ENCODE results near the gene WDR18.

The WDR18 gene

GRCh38 chr19:984165-984967 lies at the start of gene WDR18:
Gene WDR18, plus strand, starts transcription at chr19:984345. Its CDS starts 9 bp downstream, at chr19:984354.
- peak; percentile 93 for DNase-seq

GRCh38 chr19:934865-935479 lies 49.2 kb upstream of the WDR18 start:
- no peak for DNase-seq

- no peak for DNase-seq
Measured at GRCh38 chr19:936175-936546, 48.0 kb upstream of the WDR18 start.

GRCh38 chr19:937259-937694 lies 46.9 kb upstream of the WDR18 start:
- DNase-seq, result peak; percentile 69

- DNase-seq, result no peak
Measured at GRCh38 chr19:938233-938923, 45.8 kb upstream of the WDR18 start.

- DNase-seq, result no peak
Measured at GRCh38 chr19:939439-939838, 44.7 kb upstream of the WDR18 start.

- no peak for DNase-seq
Measured at GRCh38 chr19:939922-940321, 44.2 kb upstream of the WDR18 start.

- peak; percentile 84 for DNase-seq
Measured at GRCh38 chr19:940591-941291, 43.4 kb upstream of the WDR18 start.

GRCh38 chr19:941292-942132 lies 42.6 kb upstream of the WDR18 start:
- no peak for DNase-seq

GRCh38 chr19:942133-942645 lies 42.0 kb upstream of the WDR18 start:
- DNase-seq, result no peak

GRCh38 chr19:943551-944170 lies 40.5 kb upstream of the WDR18 start:
- DNase-seq, result no peak

- DNase-seq, result no peak
Measured at GRCh38 chr19:944171-944567, 40.0 kb upstream of the WDR18 start.

GRCh38 chr19:944663-945241 lies 39.4 kb upstream of the WDR18 start:
- DNase-seq, result no peak

GRCh38 chr19:945401-946252 lies 38.5 kb upstream of the WDR18 start:
- no peak for DNase-seq

- no peak for DNase-seq
Measured at GRCh38 chr19:947090-947706, 36.9 kb upstream of the WDR18 start.

GRCh38 chr19:947707-948539 lies 36.2 kb upstream of the WDR18 start:
- DNase-seq, result no peak

GRCh38 chr19:948842-949496 lies 35.2 kb upstream of the WDR18 start:
- no peak for DNase-seq

Data from CD4-positive, alpha-beta T cell treated with Interleukin-6 for 4 hours (primary cell).